A673 (cell line): ENCODE results near the gene ZFYVE21. TPM values are rescaled to one million over a fixed set of nuclear protein-coding genes. Genes with fewer than 3 reads are reported as not detected.

Experiments used
- BruUV-seq: library from RNA; stranded (reverse); fragments of 400-500 nt; replicated peaks from 2 replicates; lab custom pipeline; 2021; lab: Mats Ljungman, UMichigan
- CTCF ChIA-PET: fragments of 300-600 bp; sonication (Branson Sonifier 250); formaldehyde crosslinking; loops from one replicate; lab custom pipeline; 2022; ENCODE audit warnings: antibody characterized with exemption; lab: Charles Lee
- POLR2A ChIA-PET: fragments of 300-600 bp; sonication (Branson Sonifier 250); formaldehyde crosslinking; loops from one replicate; lab custom pipeline; 2022; ENCODE audit warnings: antibody characterized with exemption; ENCODE audit not compliant: low non-redundant PET; lab: Charles Lee
- DNase-seq: peaks from one replicate; pipeline ENCODE4 v3.0.0-alpha.2; 2015; ENCODE audit warnings: low spot score
- H3K27ac ChIP-seq: fragments of 200-600 bp; sonication (generic); 2 replicates; pipeline ENCODE4 v1.5.1; 2016; ENCODE audit warnings: mixed run types, low read depth, mild to moderate bottlenecking, mixed read lengths, antibody characterized with exemption, low read length; ENCODE audit not compliant: poor library complexity, severe bottlenecking
- H3K27me3 ChIP-seq: fragments of 200-600 bp; sonication (generic); replicated peaks from 2 replicates; pipeline ENCODE4 v1.6.1; 2017; ENCODE audit warnings: mixed run types, low read depth, mild to moderate bottlenecking, mixed read lengths, antibody characterized with exemption, low read length; ENCODE audit not compliant: insufficient read depth, poor library complexity
- H3K36me3 ChIP-seq: fragments of 200-600 bp; sonication (generic); 2 replicates; pipeline ENCODE4 v1.6.1; 2016; ENCODE audit warnings: mixed run types, mild to moderate bottlenecking, mixed read lengths, antibody characterized with exemption, low read length; ENCODE audit not compliant: insufficient read depth, poor library complexity, severe bottlenecking
- H3K4me1 ChIP-seq: fragments of 200-600 bp; sonication (generic); 2 replicates; pipeline ENCODE4 v1.6.1; 2017; ENCODE audit warnings: mixed run types, mild to moderate bottlenecking, mixed read lengths, antibody characterized with exemption, low read length; ENCODE audit not compliant: insufficient read depth, poor library complexity, severe bottlenecking
- H3K4me3 ChIP-seq: fragments of 200-600 bp; sonication (generic); 2 replicates; pipeline ENCODE4 v1.5.1; 2016; ENCODE audit warnings: low read depth, mixed run types, mild to moderate bottlenecking, mixed read lengths, low read length; ENCODE audit not compliant: poor library complexity, severe bottlenecking
- H3K9me3 ChIP-seq: fragments of 200-600 bp; sonication (generic); 2 replicates; pipeline ENCODE4 v1.6.1; 2016; ENCODE audit warnings: mixed run types, low read depth, mild to moderate bottlenecking, mixed read lengths, antibody characterized with exemption, low read length; ENCODE audit not compliant: poor library complexity, severe bottlenecking
- EZH2 ChIP-seq: fragments of 200-600 bp; sonication (generic); IDR thresholded peaks from 2 replicates; pipeline ENCODE4 v1.6.1; 2017; ENCODE audit warnings: borderline replicate concordance, low read depth, mild to moderate bottlenecking, mixed read lengths, antibody characterized with exemption, low read length; ENCODE audit not compliant: poor library complexity, severe bottlenecking
- intact Hi-C: fragments of 100-400 bp; cut with micrococcal nuclease; formaldehyde crosslinking; loops from one replicate; pipeline ENCODE4 v1.10.0; 2022; ENCODE audit not compliant: unreplicated experiment
- total RNA-seq: library from RNA; stranded (reverse); gene quantifications from 2 replicates; pipeline ENCODE4 v1.2.3, GENCODE V29; 2021
- TF ChIP-seq, protein P1 (sequence below): fragments of 300-800, 200-600 bp; sonication (generic); conservative IDR thresholded peaks from 2 replicates; pipeline ENCODE4 v1.5.1; 2017; ENCODE audit warnings: low read depth, mild to moderate bottlenecking, antibody characterized with exemption, low read length, moderate library complexity, mixed read lengths

The ZFYVE21 gene
- total RNA-seq, 1 experiment from 2014 or later, result 35.7 TPM

DNA sequence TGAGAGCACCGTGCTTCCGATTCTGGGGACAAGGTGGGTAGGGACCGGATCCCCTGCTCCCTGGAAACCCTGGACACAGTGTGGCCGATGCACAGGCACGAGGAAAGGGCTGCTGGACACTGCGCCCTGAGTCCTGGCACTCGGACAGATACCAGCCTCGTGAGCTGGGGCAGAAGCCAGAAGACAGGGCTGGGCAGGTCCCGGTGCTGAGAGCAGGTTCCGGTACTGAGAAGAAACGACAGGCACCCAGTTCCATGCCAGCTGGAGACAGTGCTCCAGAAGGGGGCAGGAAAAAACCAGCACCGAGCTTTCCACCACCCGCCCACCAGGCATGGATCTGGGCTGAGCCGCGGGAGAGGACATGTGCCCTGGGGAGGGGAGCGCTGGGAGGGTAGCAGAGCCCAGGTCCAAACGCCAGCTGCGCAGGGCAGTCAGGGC, 6.8 kb upstream of the ZFYVE21 start:
- Histone ChIP-seq H3K4me3 (no peak overlapping the region), H3K27ac (no peak overlapping the region), H3K27me3 (no peaks in the 10 kb centered on the region), H3K4me1 (peaks cover 29% of the 10 kb centered on the region), H3K36me3 (peaks cover 68% of the 10 kb centered on the region), H3K9me3 (no peaks in the 10 kb centered on the region)
- CTCF ChIA-PET, result no interaction called here
- intact Hi-C loops, result no loop called here
- no TSS peak for BruUV-seq
- no peak for DNase-seq
- TF ChIP-seq, protein P1, sequence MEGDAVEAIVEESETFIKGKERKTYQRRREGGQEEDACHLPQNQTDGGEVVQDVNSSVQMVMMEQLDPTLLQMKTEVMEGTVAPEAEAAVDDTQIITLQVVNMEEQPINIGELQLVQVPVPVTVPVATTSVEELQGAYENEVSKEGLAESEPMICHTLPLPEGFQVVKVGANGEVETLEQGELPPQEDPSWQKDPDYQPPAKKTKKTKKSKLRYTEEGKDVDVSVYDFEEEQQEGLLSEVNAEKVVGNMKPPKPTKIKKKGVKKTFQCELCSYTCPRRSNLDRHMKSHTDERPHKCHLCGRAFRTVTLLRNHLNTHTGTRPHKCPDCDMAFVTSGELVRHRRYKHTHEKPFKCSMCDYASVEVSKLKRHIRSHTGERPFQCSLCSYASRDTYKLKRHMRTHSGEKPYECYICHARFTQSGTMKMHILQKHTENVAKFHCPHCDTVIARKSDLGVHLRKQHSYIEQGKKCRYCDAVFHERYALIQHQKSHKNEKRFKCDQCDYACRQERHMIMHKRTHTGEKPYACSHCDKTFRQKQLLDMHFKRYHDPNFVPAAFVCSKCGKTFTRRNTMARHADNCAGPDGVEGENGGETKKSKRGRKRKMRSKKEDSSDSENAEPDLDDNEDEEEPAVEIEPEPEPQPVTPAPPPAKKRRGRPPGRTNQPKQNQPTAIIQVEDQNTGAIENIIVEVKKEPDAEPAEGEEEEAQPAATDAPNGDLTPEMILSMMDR, result no peak
- no peak for TF ChIP-seq EZH2
- POLR2A ChIA-PET, result no interaction called here

DNA sequence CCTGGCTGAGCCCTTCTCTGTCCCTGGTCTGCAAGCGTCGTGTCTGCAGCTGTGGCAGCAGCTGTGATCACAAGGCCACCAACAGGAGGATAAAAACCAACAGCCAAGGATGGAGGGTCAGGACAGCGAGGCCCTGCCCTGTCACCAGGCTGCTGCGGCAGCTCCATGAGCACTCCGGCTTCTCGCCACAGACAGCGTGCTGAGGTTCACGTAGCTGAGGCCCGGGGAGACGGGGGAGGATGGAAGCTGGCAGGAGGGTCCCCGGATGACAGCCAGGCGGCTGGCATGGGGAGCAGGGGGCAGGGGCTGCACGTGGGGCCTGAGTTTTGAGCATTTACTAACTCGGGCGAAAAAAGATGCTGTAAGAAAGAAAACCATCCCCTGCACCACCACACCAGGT, 5.8 kb upstream of the ZFYVE21 start:
- TF ChIP-seq, protein P1, result no peak
- no peak for TF ChIP-seq EZH2
- Histone ChIP-seq H3K9me3 (no peaks in the 10 kb centered on the region), H3K4me3 (no peak overlapping the region), H3K4me1 (peaks cover 26% of the 10 kb centered on the region), H3K27ac (no peak overlapping the region), H3K27me3 (no peaks in the 10 kb centered on the region), H3K36me3 (peaks cover 61% of the 10 kb centered on the region)
- no TSS peak for BruUV-seq
- intact Hi-C loops, result no loop called here
- ChIA-PET CTCF (no interaction called here), POLR2A (no interaction called here)
- DNase-seq, result no peak

DNA sequence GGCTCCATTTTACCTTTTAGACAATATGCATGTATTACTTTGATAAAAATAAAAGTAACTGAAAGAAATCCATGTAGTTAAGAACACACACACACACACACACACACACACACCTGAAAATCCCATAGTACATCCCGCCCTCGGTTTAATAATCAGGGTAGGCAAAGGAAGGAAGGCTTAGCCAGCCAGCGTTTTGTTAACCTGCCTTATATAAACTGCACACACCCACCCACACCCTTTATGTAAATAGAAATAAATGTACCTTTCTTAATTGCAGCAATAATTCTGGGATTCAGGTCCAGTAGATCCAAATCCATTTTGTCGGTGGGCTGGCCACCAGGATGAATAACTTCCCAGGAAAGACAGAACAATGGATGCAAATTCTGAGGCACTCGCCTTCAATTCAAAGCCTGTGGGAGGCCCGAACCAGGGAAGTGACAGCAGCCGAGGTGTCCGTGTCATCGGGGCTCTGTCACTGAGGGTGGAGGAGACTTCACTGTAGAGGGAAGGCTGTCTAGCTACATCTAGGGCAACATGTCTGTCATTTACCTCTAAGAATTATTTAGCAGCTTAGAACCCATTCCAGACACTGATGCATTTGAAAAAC, 4.7 kb upstream of the ZFYVE21 start:
- TF ChIP-seq, protein P1, result no peak
- TF ChIP-seq EZH2, result no peak
- CTCF ChIA-PET, result interaction anchor here (0.7 kb wide), 1 partner anchor 97 kb away, joined by 5 read pairs; no protein-coding TSS in a partner anchor

More for the DNA sequence above, 4.7 kb upstream of the ZFYVE21 start:
- no peaks in the 10 kb centered on the region for H3K27me3 ChIP-seq
- intact Hi-C loops, result no loop called here
- no TSS peak for BruUV-seq
- H3K4me1 ChIP-seq, result peaks cover 20% of the 10 kb centered on the region
- POLR2A ChIA-PET, result no interaction called here
- no peak for DNase-seq
- peaks cover 51% of the 10 kb centered on the region for H3K36me3 ChIP-seq
- H3K4me3 ChIP-seq, result no peak overlapping the region
- peak overlapping the region; percentile 67 for H3K27ac ChIP-seq
- no peaks in the 10 kb centered on the region for H3K9me3 ChIP-seq
